Measurements from ENCODE around the gene RANBP1. TPM values are rescaled to one million over a fixed set of nuclear protein-coding genes. Genes with fewer than 3 reads are reported as not detected.
A peak's percentile ranks its signal among the peaks of the same experiment; 100 is the strongest.

The RANBP1 gene
- total and polyA plus RNA-seq, 9 of the 15 experiments (the other 6 are each of a cell fraction or from before 2014, with no cell fraction given): 162 to 2,891 (median 1,289) TPM

- TF ChIP-seq ERF (CRISPR knock-in tag; IDR thresholded peaks at IDR 0.05) (peak; percentile 65; the same call in 1 of the 2 replicates), ETV5 (CRISPR knock-in tag; IDR thresholded peaks at IDR 0.05; ENCODE audit: low read depth) (no peak), TCF7L2 (IDR thresholded peaks at IDR 0.05; ENCODE audit: low read depth, low read length) (no peak), KDM4B (IDR thresholded peaks at IDR 0.05; ENCODE audit: borderline replicate concordance in 2 of 2, low read depth in 1 of 2) (no peak)
Observed at GRCh38 chr22:20112623-20113511, 3.0 kb upstream of the RANBP1 start (continued).

DNA sequence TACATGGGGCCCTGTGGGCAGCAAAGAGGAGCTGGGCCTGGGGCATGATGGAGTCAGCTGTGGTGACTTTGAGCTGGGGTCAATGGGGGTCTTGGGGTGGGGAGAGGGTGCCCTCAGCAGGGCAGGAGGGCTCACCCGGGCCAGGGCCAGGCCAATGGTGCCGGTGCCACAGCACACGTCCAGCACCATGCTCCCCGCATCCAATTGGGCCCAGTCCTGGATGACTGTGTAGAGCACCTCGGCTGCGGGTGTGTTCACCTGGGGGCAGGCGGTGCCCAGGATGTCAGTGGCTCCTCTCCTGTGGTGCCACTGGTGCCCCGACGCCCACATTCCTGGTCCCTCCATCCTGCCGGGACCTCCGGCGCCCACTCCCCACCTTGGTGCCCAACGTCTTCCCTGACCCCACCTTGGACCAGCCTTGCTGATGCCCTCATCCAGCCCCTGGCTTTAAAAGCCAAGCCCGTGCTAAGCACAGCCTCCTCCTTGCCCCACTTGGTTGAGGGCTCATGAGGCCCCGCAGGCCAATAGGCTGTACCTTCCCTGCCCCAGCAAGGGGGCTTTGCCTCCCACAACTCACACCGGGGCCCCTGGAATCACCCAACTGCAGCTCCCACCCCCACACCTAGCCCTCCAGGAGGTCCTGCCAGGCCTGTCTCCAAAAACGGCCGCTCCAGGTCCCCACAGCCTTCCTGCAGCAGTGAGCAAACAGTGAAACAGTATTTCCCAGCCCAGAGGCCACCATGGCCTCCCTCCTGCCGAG lies 2.2 kb upstream of the RANBP1 start:
- ATAC-seq (no peak), DNase-seq (ENCODE audit: extremely low read depth in 1 of 4, low spot score in 3 of 4) (no peak), FAIRE-seq (no peak)
- Histone ChIP-seq H2AFZ (ENCODE audit: low read depth, low read length) (no peak overlapping the region), H3K36me3 (ENCODE audit: control insufficient read depth, insufficient read depth, low read length) (peaks cover 84% of the 10 kb centered on the region), H3K79me2 (ENCODE audit: control insufficient read depth, insufficient read depth, low read length) (peaks cover 42% of the 10 kb centered on the region), H3K27ac (ENCODE audit: extremely low read depth, low read depth, low read length) (no peak overlapping the region), H3K4me1 (replicated peaks in 1 of 2; ENCODE audit: control insufficient read depth in 2 of 2, insufficient read depth in 2 of 2, low read length in 2 of 2) (peaks cover 13 to 83% of the 10 kb centered on the region in 2 experiments), H4K20me1 (replicated peaks; ENCODE audit: control insufficient read depth, insufficient read depth, low read length) (peaks cover 42% of the 10 kb centered on the region), H3K9me1 (ENCODE audit: control insufficient read depth, insufficient read depth, low read length) (no peaks in the 10 kb centered on the region), H3K27me3 (ENCODE audit: control insufficient read depth in 2 of 2, insufficient read depth in 2 of 2, low read length in 2 of 2) (no peaks in the 10 kb centered on the region), H3K4me2 (ENCODE audit: insufficient read depth, low read length) (no peak overlapping the region), H3K9ac (ENCODE audit: insufficient read depth in 1 of 2, low read depth in 2 of 2, low read length in 2 of 2) (peak overlapping the region in 1 of 2 experiments; percentile 99; a peak in 2 of 4 replicates), H3K4me3 (no peak overlapping the region), H3K9me3 (replicated peaks; ENCODE audit: control insufficient read depth, insufficient read depth, low read depth, low read length) (no peaks in the 10 kb centered on the region)
- BruUV-seq (replicated peaks): no TSS peak
- ChIA-PET CTCF (ENCODE audit: low intra/inter-chr PET ratio) (no interaction called here), POLR2A (interaction anchor here (0.6 to 20.7 kb wide), 8 partner anchors 8 to 328 kb away, joined by 3 to 513 read pairs (median 4); no protein-coding TSS in a partner anchor)
- in situ Hi-C loops (cut with MboI): loop anchor here (10.0 kb wide), 1 partner anchor 389 kb away; the partner anchor contains the start of gene GP1BB
- intact Hi-C loops (cut with micrococcal nuclease): no loop called here
- WGBS (ENCODE audit: insufficient coverage, low coverage, missing lambda C conversion rate): 93% methylated on average over 19 of the region's 19 CpGs
- no peak for TF ChIP-seq MAX (CRISPR knock-in tag; IDR thresholded peaks at IDR 0.05)
- peak; percentile 82 for TF ChIP-seq HNRNPL (IDR thresholded peaks at IDR 0.05; ENCODE audit: low read depth, low read length)

Measured in K562 (cell line).